22Rv1 (cell line): ENCODE results near the gene DKK2.

Source experiments
- ZFX ChIP-seq: fragments of 450-650 bp; IDR thresholded peaks from 2 replicates; pipeline ENCODE4 v1.6.1; 2017; ENCODE audit warnings: antibody characterized with exemption, borderline replicate concordance
- TF ChIP-seq, protein P1 (sequence below): fragments of 450-650 bp; IDR thresholded peaks from 2 replicates; pipeline ENCODE4 v1.5.1; 2017; ENCODE audit warnings: mild to moderate bottlenecking

DNA sequence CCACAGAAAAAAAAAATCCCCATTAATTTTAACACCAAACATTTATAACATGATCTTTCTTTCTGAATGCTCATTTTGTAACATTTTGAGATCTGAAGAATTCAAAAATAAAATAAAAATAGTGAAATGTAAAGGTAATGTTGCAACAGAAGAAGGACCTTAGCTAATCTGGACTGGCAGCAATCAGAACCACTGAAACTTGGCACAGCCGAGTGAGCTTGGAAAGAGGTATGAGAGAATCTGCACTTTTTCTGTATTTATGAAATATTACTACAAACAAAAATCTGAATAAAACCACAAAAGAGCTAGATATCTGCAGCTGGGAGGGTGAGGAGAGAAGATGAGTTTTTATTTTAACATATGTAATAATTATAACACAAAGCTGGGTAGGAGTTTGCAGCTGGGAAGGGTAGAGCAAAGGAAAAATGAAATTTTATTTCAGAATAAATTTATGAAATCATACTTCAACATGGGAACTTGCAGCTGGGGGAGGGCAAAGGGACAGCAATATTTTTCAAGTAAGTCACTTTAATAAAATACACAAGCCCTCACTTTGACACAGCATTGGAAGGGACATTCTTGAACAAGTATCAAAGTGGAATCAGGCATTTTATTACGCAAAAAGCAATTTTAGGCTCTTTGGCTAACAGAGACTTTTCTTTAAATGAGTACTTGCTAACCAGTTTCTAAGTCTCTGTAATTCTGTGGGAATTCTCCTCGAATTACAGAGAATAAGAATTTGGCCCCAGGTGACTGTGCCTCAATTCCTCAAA, 26.7 kb downstream of the DKK2 start:
- TF ChIP-seq, protein P1, sequence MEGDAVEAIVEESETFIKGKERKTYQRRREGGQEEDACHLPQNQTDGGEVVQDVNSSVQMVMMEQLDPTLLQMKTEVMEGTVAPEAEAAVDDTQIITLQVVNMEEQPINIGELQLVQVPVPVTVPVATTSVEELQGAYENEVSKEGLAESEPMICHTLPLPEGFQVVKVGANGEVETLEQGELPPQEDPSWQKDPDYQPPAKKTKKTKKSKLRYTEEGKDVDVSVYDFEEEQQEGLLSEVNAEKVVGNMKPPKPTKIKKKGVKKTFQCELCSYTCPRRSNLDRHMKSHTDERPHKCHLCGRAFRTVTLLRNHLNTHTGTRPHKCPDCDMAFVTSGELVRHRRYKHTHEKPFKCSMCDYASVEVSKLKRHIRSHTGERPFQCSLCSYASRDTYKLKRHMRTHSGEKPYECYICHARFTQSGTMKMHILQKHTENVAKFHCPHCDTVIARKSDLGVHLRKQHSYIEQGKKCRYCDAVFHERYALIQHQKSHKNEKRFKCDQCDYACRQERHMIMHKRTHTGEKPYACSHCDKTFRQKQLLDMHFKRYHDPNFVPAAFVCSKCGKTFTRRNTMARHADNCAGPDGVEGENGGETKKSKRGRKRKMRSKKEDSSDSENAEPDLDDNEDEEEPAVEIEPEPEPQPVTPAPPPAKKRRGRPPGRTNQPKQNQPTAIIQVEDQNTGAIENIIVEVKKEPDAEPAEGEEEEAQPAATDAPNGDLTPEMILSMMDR = no peak
- no peak for TF ChIP-seq ZFX
